Endothelial cell of umbilical vein (primary cell): ENCODE measurements around the gene CDT1. TPM values are rescaled to one million over a fixed set of nuclear protein-coding genes. Genes with fewer than 3 reads are reported as not detected.

ENCODE experiments used
- BruUV-seq: library from RNA; stranded (reverse); fragments of 400-500 nt; replicated peaks from 2 replicates; lab custom pipeline; 2021; lab: Mats Ljungman, UMichigan
- CTCF ChIA-PET: fragments of 300-600, 350-600 bp; sonication (Branson Sonifier 250); formaldehyde crosslinking; loops from one replicate; lab custom pipeline; 2021; ENCODE audit warnings: antibody characterized with exemption, inconsistent platforms; lab: Charles Lee
- POLR2A ChIA-PET: fragments of 300-600, 350-600 bp; sonication (Branson Sonifier 250); formaldehyde crosslinking; loops from one replicate; lab custom pipeline; 2021; ENCODE audit warnings: antibody characterized with exemption, inconsistent platforms; lab: Charles Lee
- DNase-seq: peaks from one replicate; pipeline ENCODE4 v3.0.0-alpha.2; 2011; ENCODE audit warnings: low read depth, low spot score
- FAIRE-seq: peaks from 2 replicates; lab custom pipeline; 2011; peaks lifted over from hg19 to GRCh38; lab: Jason Lieb, UNC
- H2AFZ ChIP-seq: 2 replicates; pipeline ENCODE4 v1.6.0; 2012; ENCODE audit warnings: low read depth, low read length, control low read depth, inconsistent platforms
- H3K27ac ChIP-seq: 2 replicates; pipeline ENCODE4 v1.5.1; 2011; ENCODE audit warnings: low read depth, mild to moderate bottlenecking, control low read depth, low read length, moderate library complexity; ENCODE audit not compliant: insufficient read depth
- H3K27me3 ChIP-seq, 2 experiments: 2 replicates each; pipeline versions ENCODE4 v1.6.0 to v1.6.1; 2011; ENCODE audit warnings: low read length in 2 of 2, mixed read lengths in 1 of 2; ENCODE audit not compliant: control insufficient read depth in 2 of 2, insufficient read depth in 2 of 2
- H3K36me3 ChIP-seq, 2 experiments: 2 replicates in 1 of 2; 3 replicates in 1 of 2; pipeline ENCODE4 v1.5.1; 2011; ENCODE audit warnings: low read length in 2 of 2, mild to moderate bottlenecking in 1 of 2, moderate library complexity in 1 of 2; ENCODE audit not compliant: control insufficient read depth in 2 of 2, insufficient read depth in 2 of 2; ENCODE audit errors: extremely low read depth in 1 of 2
- H3K4me1 ChIP-seq: 3 replicates; pipeline ENCODE4 v1.5.1; 2011; ENCODE audit warnings: mild to moderate bottlenecking, low read length; ENCODE audit not compliant: control insufficient read depth, insufficient read depth; ENCODE audit errors: extremely low read depth
- H3K4me2 ChIP-seq: 2 replicates; pipeline ENCODE4 v1.6.1; 2011; ENCODE audit warnings: low read length, control low read depth, mixed read lengths; ENCODE audit not compliant: insufficient read depth
- H3K4me3 ChIP-seq, 3 experiments: fragments of 200-600 bp in 1 of 3; sonication (generic), shearing (Covaris generic) in 1 of 3; replicated peaks in 1 of 3; 2 replicates each; pipeline ENCODE4 v1.5.1; 2011 to 2016; ENCODE audit warnings: control low read depth in 3 of 3, low read length in 3 of 3, mild to moderate bottlenecking in 2 of 3, inconsistent platforms in 1 of 3, low read depth in 1 of 3, moderate library complexity in 1 of 3; ENCODE audit not compliant: insufficient read depth in 1 of 3
- H3K79me2 ChIP-seq: 2 replicates; pipeline ENCODE4 v1.6.0; 2012; ENCODE audit warnings: low read length, inconsistent platforms; ENCODE audit not compliant: control insufficient read depth, insufficient read depth
- H3K9ac ChIP-seq: replicated peaks from 2 replicates; pipeline ENCODE3; 2011; ENCODE audit warnings: low read length, control low read depth; ENCODE audit not compliant: insufficient read depth; ENCODE audit errors: extremely low read depth
- H3K9me1 ChIP-seq: replicated peaks from 3 replicates; pipeline ENCODE4 v1.6.0; 2011; ENCODE audit warnings: mild to moderate bottlenecking, low read length; ENCODE audit not compliant: control insufficient read depth, insufficient read depth; ENCODE audit errors: extremely low read depth
- H3K9me3 ChIP-seq: replicated peaks from 2 replicates; pipeline ENCODE4 v1.5.1; 2012; ENCODE audit warnings: low read length, inconsistent platforms; ENCODE audit not compliant: control insufficient read depth, insufficient read depth
- H4K20me1 ChIP-seq: replicated peaks from 2 replicates; pipeline ENCODE3; 2011; ENCODE audit warnings: mild to moderate bottlenecking, low read length; ENCODE audit not compliant: control insufficient read depth, insufficient read depth; ENCODE audit errors: extremely low read depth
- CTCF ChIP-seq, 2 donors: IDR thresholded peaks; 1 replicate in 1 of 2; 2 replicates in 1 of 2; pipeline ENCODE4 v1.5.1; 2011; ENCODE audit warnings: low read length in 2 of 2, mild to moderate bottlenecking in 2 of 2, moderate library complexity in 2 of 2, control low read depth in 1 of 2, inconsistent platforms in 1 of 2, low read depth in 1 of 2; ENCODE audit not compliant: insufficient read depth in 1 of 2; ENCODE audit errors: extremely low read depth in 1 of 2
- EZH2 ChIP-seq: IDR thresholded peaks from 2 replicates; pipeline ENCODE4 v1.6.1; 2012; ENCODE audit warnings: borderline replicate concordance, low read depth, mild to moderate bottlenecking, moderate library complexity, low read length, inconsistent platforms; ENCODE audit not compliant: severe bottlenecking
- FOS ChIP-seq: IDR thresholded peaks from 2 replicates; pipeline ENCODE4 v1.6.1; 2011; ENCODE audit warnings: mild to moderate bottlenecking, low read length, moderate library complexity, borderline replicate concordance; ENCODE audit not compliant: insufficient read depth
- GATA2 ChIP-seq: IDR thresholded peaks from 2 replicates; pipeline ENCODE4 v1.7.0; 2011; ENCODE audit warnings: low read depth, mild to moderate bottlenecking, moderate library complexity, mixed read lengths, low read length; ENCODE audit not compliant: insufficient read length, insufficient read depth
- JUN ChIP-seq: IDR thresholded peaks from 2 replicates; pipeline ENCODE4 v1.6.1; 2011; ENCODE audit warnings: borderline replicate concordance, low read depth; ENCODE audit not compliant: insufficient read length, insufficient read depth
- MYC ChIP-seq: IDR thresholded peaks from one replicate; pipeline ENCODE4 v1.6.1; 2011; ENCODE audit warnings: mild to moderate bottlenecking, low read depth, low read length
- POLR2A ChIP-seq: IDR thresholded peaks from 2 replicates; pipeline ENCODE4 v1.6.1; 2012; ENCODE audit warnings: low read depth, mild to moderate bottlenecking, control low read depth, low read length
- POLR2AphosphoS5 ChIP-seq: IDR thresholded peaks from 2 replicates; pipeline ENCODE4 v1.6.1; 2012; ENCODE audit warnings: low read depth, mild to moderate bottlenecking, control low read depth, low read length, moderate library complexity; ENCODE audit not compliant: insufficient read depth
- dilution Hi-C: fragments of 300-500 bp; cut with MboI; formaldehyde crosslinking; loops from one replicate; pipeline ENCODE4 v1.15.0; 2019; ENCODE audit warnings: low sequenced_read_pairs; ENCODE audit not compliant: extremely low pct_ligation_motif_present
- intact Hi-C: fragments of 100-400 bp; cut with micrococcal nuclease; formaldehyde crosslinking; loops from one replicate; pipeline ENCODE4 v1.10.0; 2022
- polyA plus RNA-seq, 4 experiments: library from polyadenylated mRNA; depleted of rRNA in 3 of 4; stranded (reverse) in 3 of 4; unstranded in 1 of 4; fragments of >200 nt; gene quantifications; 2 replicates each; pipeline versions ENCODE4 v1.2.1 to v1.2.3, GENCODE V29; 2011 to 2012; ENCODE audit warnings: missing spikeins in 1 of 4
- total RNA-seq: library from RNA; stranded (reverse); gene quantifications from 2 replicates; pipeline ENCODE4 v1.2.3, GENCODE V29; 2021
- TF ChIP-seq, protein P1 (sequence below): IDR thresholded peaks from 2 replicates; pipeline ENCODE4 v1.6.1; 2011; ENCODE audit not compliant: insufficient read depth, insufficient read length

The CDT1 gene
- total and polyA plus RNA-seq, 2 donors (not counting 3 experiments of a cell fraction or from before 2014, with no cell fraction given): 15.6 to 30.6 TPM

GRCh38 chr16:88830258-88830657 lies 26.7 kb downstream of the CDT1 start:
- H4K20me1 ChIP-seq: no peaks in the 10 kb centered on the region
- no peak overlapping the region for H3K4me3 ChIP-seq
- H2AFZ ChIP-seq: no peak overlapping the region
- no peaks in the 10 kb centered on the region for H3K4me1 ChIP-seq
- H3K27me3 ChIP-seq: no peaks in the 10 kb centered on the region
- H3K4me2 ChIP-seq: no peak overlapping the region
- H3K36me3 ChIP-seq: peaks cover 0 to 3% of the 10 kb centered on the region in 2 experiments
- H3K9me1 ChIP-seq: no peaks in the 10 kb centered on the region
- POLR2A ChIA-PET: interaction anchor here (0.6 kb wide), 1 partner anchor 326 kb away, joined by 3 read pairs; no protein-coding TSS in a partner anchor
- DNase-seq (no peak), FAIRE-seq (no peak)
- H3K27ac ChIP-seq: no peak overlapping the region
- no peaks in the 10 kb centered on the region for H3K9me3 ChIP-seq
- no peaks in the 10 kb centered on the region for H3K79me2 ChIP-seq
- intact Hi-C loops (no loop called here), dilution Hi-C loops (no loop called here)
- CTCF ChIA-PET: no interaction called here
- BruUV-seq: no TSS peak
- no peak overlapping the region for H3K9ac ChIP-seq
- TF ChIP-seq POLR2AphosphoS5 (no peak), GATA2 (no peak), POLR2A (no peak), FOS (no peak), MYC (no peak), CTCF (IDR thresholded peaks at IDR 0.05; ENCODE audit: extremely low read depth in 1 of 2, insufficient read depth in 1 of 2, low read depth in 1 of 2, low read length in 2 of 2) (no peak), JUN (no peak), EZH2 (no peak)
- TF ChIP-seq, protein P1, sequence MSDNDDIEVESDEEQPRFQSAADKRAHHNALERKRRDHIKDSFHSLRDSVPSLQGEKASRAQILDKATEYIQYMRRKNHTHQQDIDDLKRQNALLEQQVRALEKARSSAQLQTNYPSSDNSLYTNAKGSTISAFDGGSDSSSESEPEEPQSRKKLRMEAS: no peak
